ENCODE measurements around the gene ZNF236.

DNA sequence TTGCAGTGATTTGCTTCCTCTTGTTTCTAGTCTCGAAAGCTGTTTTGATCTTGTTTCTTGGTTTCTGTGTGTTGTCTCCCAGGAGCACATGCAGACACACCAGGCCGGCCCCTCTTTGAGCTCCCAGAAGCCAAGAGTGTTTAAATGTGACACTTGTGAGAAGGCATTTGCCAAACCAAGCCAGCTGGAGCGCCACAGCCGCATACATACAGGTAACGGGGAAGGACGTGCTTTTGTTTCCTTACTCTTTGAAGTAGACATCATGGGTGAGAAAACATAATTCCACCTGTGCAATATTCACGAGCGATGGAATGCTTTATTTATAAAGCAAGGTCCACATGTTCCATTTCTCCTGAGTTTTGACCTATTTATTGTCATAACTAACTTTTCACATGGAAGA lies 137.2 kb downstream of the ZNF236 start:
- no peak for TF ChIP-seq CTCF (IDR thresholded peaks at IDR 0.05)
- TF ChIP-seq POLR2A (IDR thresholded peaks at IDR 0.05): no peak
